PC-3 (cell line): ENCODE results near the gene ANKRD62. TPM values are rescaled to one million over a fixed set of nuclear protein-coding genes. Genes with fewer than 3 reads are reported as not detected.

Experiments
- ATAC-seq: fragments of 200-7000 bp; cut with Tn5 transposase; 2 replicates; pipeline ENCODE4 v1.9.1; 2020; ENCODE audit warnings: mild to moderate bottlenecking, moderate library complexity
- BruUV-seq: library from RNA; stranded (reverse); fragments of 400-500 nt; replicated peaks from 2 replicates; lab custom pipeline; 2021; lab: Mats Ljungman, UMichigan
- CTCF ChIA-PET: fragments of 300-600 bp; sonication (Branson Sonifier 250); formaldehyde crosslinking; loops from one replicate; lab custom pipeline; 2022; ENCODE audit warnings: antibody characterized with exemption; lab: Charles Lee
- POLR2A ChIA-PET: fragments of 300-600 bp; sonication (Branson Sonifier 250); formaldehyde crosslinking; loops from one replicate; lab custom pipeline; 2022; ENCODE audit warnings: antibody characterized with exemption; ENCODE audit not compliant: unreplicated experiment; lab: Charles Lee
- DNase-seq: peaks from one replicate; pipeline ENCODE4 v3.0.0-alpha.2; 2015
- H2AFZ ChIP-seq: fragments of 300-600 bp; sonication (generic); 2 replicates; pipeline ENCODE4 v1.6.0; 2016; ENCODE audit warnings: antibody characterized with exemption, low read length
- H3F3A ChIP-seq: fragments of 300-600 bp; sonication (generic); one replicate; pipeline ENCODE4 v1.6.0; 2017; ENCODE audit warnings: antibody characterized with exemption, low read length, control low read depth, mild to moderate bottlenecking; ENCODE audit not compliant: unreplicated experiment
- H3K27ac ChIP-seq: fragments of 300-600 bp; sonication (generic); 2 replicates; pipeline ENCODE4 v1.5.1; 2016; ENCODE audit warnings: mild to moderate bottlenecking, low read length
- H3K27me3 ChIP-seq: fragments of 300-600 bp; sonication (generic); 2 replicates; pipeline ENCODE4 v1.6.1; 2016; ENCODE audit warnings: low read length, mixed read lengths
- H3K36me3 ChIP-seq: fragments of 300-600 bp; sonication (generic); 2 replicates; pipeline ENCODE4 v1.6.1; 2016; ENCODE audit warnings: low read depth, mixed run types, low read length, mixed read lengths
- H3K4me1 ChIP-seq: fragments of 300-600 bp; sonication (generic); 2 replicates; pipeline ENCODE4 v1.5.1; 2016; ENCODE audit warnings: low read length; ENCODE audit not compliant: insufficient read depth
- H3K4me2 ChIP-seq: fragments of 300-600 bp; sonication (generic); 2 replicates; pipeline ENCODE4 v1.6.0; 2016; ENCODE audit warnings: low read length
- H3K4me3 ChIP-seq: fragments of 300-600 bp; sonication (generic); 2 replicates; pipeline ENCODE4 v1.5.1; 2016; ENCODE audit warnings: mild to moderate bottlenecking, low read length, mixed read lengths
- H3K79me2 ChIP-seq: fragments of 300-600 bp; sonication (generic); 2 replicates; pipeline ENCODE4 v1.6.1; 2017; ENCODE audit warnings: low read length, mixed read lengths
- H3K9ac ChIP-seq: fragments of 300-600 bp; sonication (generic); 2 replicates; pipeline ENCODE4 v1.6.0; 2016; ENCODE audit warnings: mild to moderate bottlenecking, low read length
- H3K9me2 ChIP-seq: fragments of 300-600 bp; sonication (generic); replicated peaks from 2 replicates; pipeline ENCODE4 v1.6.1; 2016; ENCODE audit warnings: mixed run types, low read length, mixed read lengths
- H3K9me3 ChIP-seq: fragments of 300-600 bp; sonication (generic); 2 replicates; pipeline ENCODE4 v1.6.1; 2016; ENCODE audit warnings: low read length, mixed read lengths
- H4K20me1 ChIP-seq: fragments of 300-600 bp; sonication (generic); 2 replicates; pipeline ENCODE4 v1.6.1; 2016; ENCODE audit warnings: low read length, mixed read lengths
- EZH2 ChIP-seq: fragments of 300-600 bp; sonication (generic); IDR thresholded peaks from one replicate; pipeline ENCODE4 v1.6.1; 2017; ENCODE audit warnings: antibody characterized with exemption, mild to moderate bottlenecking, low read length; ENCODE audit not compliant: unreplicated experiment
- EZH2phosphoT487 ChIP-seq: fragments of 300-600 bp; sonication (generic); IDR thresholded peaks from 2 replicates; pipeline ENCODE4 v1.6.1; 2018; ENCODE audit warnings: mild to moderate bottlenecking, antibody characterized with exemption, low read length, borderline replicate concordance
- intact Hi-C: fragments of 100-400 bp; cut with micrococcal nuclease; formaldehyde crosslinking; loops from 2 replicates; pipeline ENCODE4 v1.9.0; 2023
- total RNA-seq: library from RNA; depleted of rRNA; stranded (reverse); fragments of >200 nt; gene quantifications from 2 replicates; pipeline ENCODE4 v1.2.3, GENCODE V29; 2014
- TF ChIP-seq, protein P1 (sequence below): fragments of 300-600 bp; sonication (generic); conservative IDR thresholded peaks from 2 replicates; pipeline ENCODE4 v1.5.1; 2017; ENCODE audit warnings: antibody characterized with exemption, low read depth, mild to moderate bottlenecking, low read length

ANKRD62 gene
- total RNA-seq, 1 experiment from 2014 or later = not detected

DNA sequence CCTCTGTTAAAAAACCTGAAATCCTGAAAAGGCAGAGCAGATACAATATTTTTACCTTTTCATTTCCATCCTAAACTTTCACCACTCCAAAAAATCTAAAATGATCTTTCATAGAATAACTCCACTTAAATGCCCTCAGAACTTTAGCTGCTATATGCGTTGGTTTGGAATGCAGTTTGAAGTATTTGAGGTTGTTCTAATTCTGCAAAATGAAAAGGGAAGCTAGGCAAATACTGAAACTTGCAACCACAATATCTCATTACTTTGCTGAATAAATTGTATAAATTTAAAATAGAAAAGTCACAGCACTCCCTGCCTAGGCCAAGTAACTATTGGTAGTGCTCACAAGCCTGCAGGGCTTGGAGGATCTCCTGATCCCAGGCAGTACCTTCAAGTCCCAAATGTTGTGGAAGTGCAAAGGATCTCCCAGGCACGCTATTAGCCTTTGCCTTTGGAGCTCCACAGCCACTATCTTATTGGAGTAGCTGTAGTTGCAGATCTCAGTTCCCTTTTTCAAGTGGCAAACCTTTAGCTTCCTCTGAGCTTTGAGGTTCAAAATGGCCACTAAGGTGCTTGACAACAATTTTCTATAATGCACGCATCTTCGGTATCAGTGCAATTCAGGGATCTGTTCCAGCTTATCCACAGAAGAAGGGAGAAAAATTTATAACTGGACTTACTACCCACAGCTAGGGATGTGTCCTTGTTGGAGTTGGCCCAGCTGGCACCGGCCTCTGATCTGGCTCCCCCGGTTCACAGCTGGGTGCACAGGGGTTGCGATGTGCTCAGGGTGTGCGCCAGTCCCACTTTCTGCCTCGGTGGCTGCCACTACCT is 43.4 kb upstream of the ANKRD62 start:
- no peak overlapping the region for H2AFZ ChIP-seq
- H3K27ac ChIP-seq = no peak overlapping the region
- intact Hi-C loops = no loop called here
- H3K4me3 ChIP-seq = no peak overlapping the region
- H3K9ac ChIP-seq = no peak overlapping the region
- no peaks in the 10 kb centered on the region for H4K20me1 ChIP-seq
- H3K4me1 ChIP-seq = peaks cover 4% of the 10 kb centered on the region; the same call in 1 of the 2 replicates
- no peaks in the 10 kb centered on the region for H3K9me2 ChIP-seq
- ChIA-PET CTCF (interaction anchor here (0.6 to 0.7 kb wide), 2 partner anchors 56 to 220 kb away, joined by 3 to 8 read pairs; no protein-coding TSS in a partner anchor), POLR2A (no interaction called here)
- H3K27me3 ChIP-seq = peaks cover 15% of the 10 kb centered on the region
- TF ChIP-seq EZH2phosphoT487 (no peak), EZH2 (no peak)
- TF ChIP-seq, protein P1, sequence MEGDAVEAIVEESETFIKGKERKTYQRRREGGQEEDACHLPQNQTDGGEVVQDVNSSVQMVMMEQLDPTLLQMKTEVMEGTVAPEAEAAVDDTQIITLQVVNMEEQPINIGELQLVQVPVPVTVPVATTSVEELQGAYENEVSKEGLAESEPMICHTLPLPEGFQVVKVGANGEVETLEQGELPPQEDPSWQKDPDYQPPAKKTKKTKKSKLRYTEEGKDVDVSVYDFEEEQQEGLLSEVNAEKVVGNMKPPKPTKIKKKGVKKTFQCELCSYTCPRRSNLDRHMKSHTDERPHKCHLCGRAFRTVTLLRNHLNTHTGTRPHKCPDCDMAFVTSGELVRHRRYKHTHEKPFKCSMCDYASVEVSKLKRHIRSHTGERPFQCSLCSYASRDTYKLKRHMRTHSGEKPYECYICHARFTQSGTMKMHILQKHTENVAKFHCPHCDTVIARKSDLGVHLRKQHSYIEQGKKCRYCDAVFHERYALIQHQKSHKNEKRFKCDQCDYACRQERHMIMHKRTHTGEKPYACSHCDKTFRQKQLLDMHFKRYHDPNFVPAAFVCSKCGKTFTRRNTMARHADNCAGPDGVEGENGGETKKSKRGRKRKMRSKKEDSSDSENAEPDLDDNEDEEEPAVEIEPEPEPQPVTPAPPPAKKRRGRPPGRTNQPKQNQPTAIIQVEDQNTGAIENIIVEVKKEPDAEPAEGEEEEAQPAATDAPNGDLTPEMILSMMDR = no peak
- no peak for ATAC-seq
- H3F3A ChIP-seq = no peaks in the 10 kb centered on the region
- no peaks in the 10 kb centered on the region for H3K9me3 ChIP-seq
- H3K36me3 ChIP-seq = no peaks in the 10 kb centered on the region
- no TSS peak for BruUV-seq
- no peak overlapping the region for H3K4me2 ChIP-seq
- no peaks in the 10 kb centered on the region for H3K79me2 ChIP-seq
- DNase-seq = no peak

DNA sequence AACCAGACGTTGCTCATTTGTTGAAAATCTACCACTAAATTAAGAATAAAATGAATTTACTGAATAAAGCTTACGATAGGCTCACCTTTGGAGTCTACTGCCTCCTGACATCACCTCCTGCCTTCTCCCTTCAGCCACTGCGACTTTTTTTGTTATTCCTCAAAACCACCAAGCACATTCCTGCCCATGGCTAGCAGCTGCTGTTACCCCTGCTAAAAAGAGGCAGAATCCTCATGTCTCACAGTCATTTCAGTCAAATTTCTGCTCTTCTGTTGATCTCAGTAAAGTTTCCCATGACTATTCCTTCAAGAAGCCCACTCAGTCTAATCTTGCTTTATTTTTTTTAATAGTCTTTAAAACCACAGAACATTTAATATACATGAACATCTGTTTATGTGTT is 40.8 kb upstream of the ANKRD62 start:
- Histone ChIP-seq H3K4me2 (no peak overlapping the region), H3K79me2 (no peaks in the 10 kb centered on the region), H4K20me1 (no peaks in the 10 kb centered on the region), H3F3A (no peaks in the 10 kb centered on the region), H2AFZ (no peak overlapping the region), H3K27me3 (peaks cover 15% of the 10 kb centered on the region), H3K9ac (no peak overlapping the region), H3K9me2 (no peaks in the 10 kb centered on the region), H3K4me3 (no peak overlapping the region), H3K9me3 (no peaks in the 10 kb centered on the region), H3K36me3 (no peaks in the 10 kb centered on the region), H3K27ac (no peak overlapping the region), H3K4me1 (peaks cover 4% of the 10 kb centered on the region; the same call in 1 of the 2 replicates)
- ATAC-seq (no peak), DNase-seq (no peak)
- ChIA-PET POLR2A (no interaction called here), CTCF (no interaction called here)
- intact Hi-C loops = no loop called here
- no TSS peak for BruUV-seq
- TF ChIP-seq EZH2phosphoT487 (no peak), EZH2 (no peak)
- TF ChIP-seq, protein P1 = no peak

DNA sequence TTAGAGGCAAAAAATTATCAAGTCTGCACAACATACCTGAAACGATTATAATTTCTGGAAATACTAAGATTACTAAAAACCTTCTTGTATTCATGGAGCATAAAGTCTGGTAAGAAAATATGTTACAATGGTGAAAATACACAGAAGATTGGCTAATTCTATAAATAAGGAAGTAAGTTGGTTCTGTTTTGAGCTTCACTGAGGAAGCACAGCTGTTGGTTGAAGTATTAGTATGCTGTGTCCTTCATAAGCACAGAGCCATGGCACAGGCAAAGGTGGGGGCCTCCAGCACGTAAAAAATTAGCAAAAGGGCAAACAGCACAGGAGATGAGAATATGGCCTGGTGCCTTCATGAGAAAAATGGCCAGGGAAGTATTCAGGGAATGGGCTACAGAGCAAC is 40.4 kb upstream of the ANKRD62 start:
- TF ChIP-seq, protein P1 = no peak
- no peak for TF ChIP-seq EZH2phosphoT487
- TF ChIP-seq EZH2 = no peak
- intact Hi-C loops = no loop called here
- Histone ChIP-seq H3K9ac (no peak overlapping the region), H3F3A (no peaks in the 10 kb centered on the region), H3K79me2 (no peaks in the 10 kb centered on the region), H4K20me1 (no peaks in the 10 kb centered on the region), H2AFZ (no peak overlapping the region), H3K27me3 (peaks cover 15% of the 10 kb centered on the region), H3K36me3 (no peaks in the 10 kb centered on the region), H3K9me3 (no peaks in the 10 kb centered on the region), H3K4me2 (no peak overlapping the region), H3K4me3 (no peak overlapping the region), H3K9me2 (no peaks in the 10 kb centered on the region), H3K27ac (no peak overlapping the region), H3K4me1 (peaks cover 4% of the 10 kb centered on the region; the same call in 1 of the 2 replicates)
- no TSS peak for BruUV-seq
- CTCF ChIA-PET = no interaction called here
- no peak for DNase-seq
- POLR2A ChIA-PET = no interaction called here
- no peak for ATAC-seq
